GM12891 (cell line): ENCODE results near the gene NCBP2.

Source experiments
- DNase-seq: peaks from one replicate; pipeline ENCODE4 v3.0.0; 2011; ENCODE audit warnings: low spot score; ENCODE audit not compliant: insufficient read length
- FAIRE-seq: peaks from 2 replicates; lab custom pipeline; 2011; peaks lifted over from hg19 to GRCh38; lab: Jason Lieb, UNC
- PAX5 ChIP-seq: IDR thresholded peaks from 2 replicates; pipeline ENCODE4 v1.6.1; 2011; ENCODE audit warnings: low read length, moderate library complexity, mild to moderate bottlenecking; ENCODE audit not compliant: insufficient read depth, severe bottlenecking
- POLR2A ChIP-seq: IDR thresholded peaks from 2 replicates; pipeline ENCODE4 v1.6.1; 2011; ENCODE audit warnings: low read depth, low read length, control low read depth
- POLR2AphosphoS5 ChIP-seq: IDR thresholded peaks from 2 replicates; pipeline ENCODE4 v1.6.1; 2011; ENCODE audit warnings: low read depth, low read length, control low read depth
- POU2F2 ChIP-seq: IDR thresholded peaks from 2 replicates; pipeline ENCODE4 v1.6.1; 2011; ENCODE audit warnings: low read depth, mild to moderate bottlenecking, control low read depth, low read length, moderate library complexity
- SPI1 ChIP-seq: IDR thresholded peaks from 2 replicates; pipeline ENCODE4 v1.6.1; 2011; ENCODE audit warnings: low read depth, low read length, control low read depth
- TAF1 ChIP-seq: IDR thresholded peaks from 2 replicates; pipeline ENCODE4 v1.6.1; 2011; ENCODE audit warnings: low read depth, low read length, control low read depth

The NCBP2 gene

GRCh38 chr3:196967412-196968232 lies 25.3 kb upstream of the NCBP2 start:
- FAIRE-seq (no peak), DNase-seq (no peak)
- TF ChIP-seq POLR2AphosphoS5 (no peak), PAX5 (no peak), POU2F2 (no peak), SPI1 (no peak), TAF1 (no peak), POLR2A (no peak)

- no peak for FAIRE-seq
- TF ChIP-seq SPI1, result no peak
- TF ChIP-seq TAF1, result no peak
- TF ChIP-seq POU2F2, result no peak
- TF ChIP-seq POLR2AphosphoS5, result no peak
- no peak for TF ChIP-seq POLR2A
- TF ChIP-seq PAX5, result no peak
- no peak for DNase-seq
Observed at GRCh38 chr3:196966526-196967401, 24.4 kb upstream of the NCBP2 start.

- no peak for TF ChIP-seq POU2F2
- TF ChIP-seq POLR2AphosphoS5, result no peak
- no peak for TF ChIP-seq POLR2A
- TF ChIP-seq TAF1, result no peak
- no peak for TF ChIP-seq PAX5
- no peak for TF ChIP-seq SPI1
- DNase-seq, result no peak
Observed at GRCh38 chr3:196965804-196966173, 23.5 kb upstream of the NCBP2 start.

GRCh38 chr3:196965112-196965803 lies 22.9 kb upstream of the NCBP2 start:
- DNase-seq, result no peak
- FAIRE-seq, result no peak
- TF ChIP-seq TAF1 (no peak), SPI1 (no peak), POU2F2 (no peak), PAX5 (no peak), POLR2AphosphoS5 (no peak), POLR2A (no peak)

More at GRCh38 chr3:196965804-196966173, 23.5 kb upstream of the NCBP2 start:
- FAIRE-seq, result no peak

GRCh38 chr3:196963631-196963953 lies 21.3 kb upstream of the NCBP2 start:
- no peak for FAIRE-seq
- DNase-seq, result no peak
- TF ChIP-seq POLR2A, result no peak
- TF ChIP-seq PAX5, result no peak
- TF ChIP-seq SPI1, result no peak
- TF ChIP-seq POU2F2, result no peak
- no peak for TF ChIP-seq TAF1
- TF ChIP-seq POLR2AphosphoS5, result no peak

GRCh38 chr3:196962930-196963630 lies 20.8 kb upstream of the NCBP2 start:
- no peak for DNase-seq
- TF ChIP-seq POLR2A, result no peak
- TF ChIP-seq POLR2AphosphoS5, result no peak
- no peak for FAIRE-seq

GRCh38 chr3:196962108-196962929 lies 20.0 kb upstream of the NCBP2 start:
- FAIRE-seq (no peak), DNase-seq (no peak)
- no peak for TF ChIP-seq POU2F2
- no peak for TF ChIP-seq POLR2AphosphoS5
- no peak for TF ChIP-seq TAF1
- TF ChIP-seq SPI1, result no peak
- TF ChIP-seq POLR2A, result no peak
- no peak for TF ChIP-seq PAX5

- FAIRE-seq (no peak), DNase-seq (no peak)
- TF ChIP-seq POLR2AphosphoS5 (no peak), PAX5 (no peak), SPI1 (no peak)
Observed at GRCh38 chr3:196954832-196955231, 12.5 kb upstream of the NCBP2 start.

GRCh38 chr3:196951371-196951770 lies 9.0 kb upstream of the NCBP2 start:
- FAIRE-seq (no peak), DNase-seq (no peak)
- TF ChIP-seq PAX5 (no peak), POU2F2 (no peak), POLR2A (no peak), TAF1 (no peak), SPI1 (no peak), POLR2AphosphoS5 (no peak)
